Gastrocnemius medialis (tissue), 4 donors: ENCODE data around the gene SLC25A21. TPM values are rescaled to one million over a fixed set of nuclear protein-coding genes. Genes with fewer than 3 reads are reported as not detected.

Experiments used
- ATAC-seq, 2 donors: fragments of 150-250 bp; one replicate each; pipeline ENCODE4 v1.9.1; 2016
- DNase-seq, 2 donors: peaks; one replicate each; pipeline ENCODE4 v3.0.0-alpha.2; 2019
- H3K27ac ChIP-seq, 4 donors: fragments of 200-600 bp; sonication (generic); 1 replicate in 1 of 4; 2 replicates in 3 of 4; pipeline ENCODE4 v1.5.1; 2016 to 2018; ENCODE audit warnings: mild to moderate bottlenecking in 2 of 4, moderate library complexity in 1 of 4
- H3K27me3 ChIP-seq, 3 donors: fragments of 200-600 bp; sonication (generic) in 2 of 3; 1 replicate in 1 of 3; 2 replicates in 2 of 3; pipeline versions ENCODE4 v1.5.1 to v1.6.0; 2016 to 2019; ENCODE audit warnings: mild to moderate bottlenecking in 1 of 3, moderate library complexity in 1 of 3
- H3K36me3 ChIP-seq, 2 donors: fragments of 200-600 bp; sonication (generic) in 1 of 2; one replicate each; pipeline ENCODE4 v1.5.1; 2017 to 2018
- H3K4me1 ChIP-seq, 2 donors: fragments of 200-600 bp; sonication (generic) in 1 of 2; one replicate each; pipeline ENCODE4 v1.5.1; 2016 to 2017; ENCODE audit warnings: mild to moderate bottlenecking in 2 of 2
- H3K4me3 ChIP-seq, 4 donors: fragments of 200-600 bp; sonication (generic) in 3 of 4; 1 replicate in 1 of 4; 2 replicates in 3 of 4; pipeline ENCODE4 v1.5.1; 2016 to 2019; ENCODE audit warnings: mild to moderate bottlenecking in 2 of 4
- H3K9me3 ChIP-seq, 3 donors: fragments of 200-600 bp; sonication (generic) in 2 of 3; 1 replicate in 1 of 3; 2 replicates in 2 of 3; pipeline ENCODE4 v1.5.1; 2016 to 2019
- CTCF ChIP-seq, 5 experiments: fragments of 450-650 bp in 3 of 5; fragments of 200-600 bp in 2 of 5; sonication (generic) in 2 of 5; IDR thresholded peaks in 4 of 5; conservative IDR thresholded peaks in 1 of 5; 1 replicate in 4 of 5; 2 replicates in 1 of 5; pipeline ENCODE4 v1.5.1; 2016 to 2019; ENCODE audit warnings: antibody characterized with exemption in 5 of 5, mild to moderate bottlenecking in 3 of 5, moderate library complexity in 3 of 5
- POLR2A ChIP-seq, 2 donors: fragments of 450-650 bp; IDR thresholded peaks; one replicate each; pipeline ENCODE4 v1.6.1; 2017; ENCODE audit warnings: antibody characterized with exemption in 2 of 2, mild to moderate bottlenecking in 2 of 2, moderate library complexity in 2 of 2
- in situ Hi-C, 4 donors: fragments of 200-750 bp; cut with MboI; loops; one replicate each; pipeline versions ENCODE4 v1.15.0 to v1.8.0; 2017; ENCODE audit warnings: low sequenced_read_pairs in 4 of 4
- intact Hi-C: fragments of 100-400 bp; cut with DNase I; formaldehyde crosslinking; loops from one replicate; pipeline ENCODE4 v1.15.1; 2023; ENCODE audit warnings: low total_unique reads
- total RNA-seq, 4 donors: library from RNA; depleted of rRNA; stranded (reverse); fragments of >200 nt; gene quantifications; one replicate each; pipeline versions ENCODE4 v1.1.0 to v1.2.3, GENCODE V29; 2016

The SLC25A21 gene
- total RNA-seq, 4 donors from 2014 or later = 1.9 TPM; not detected in 3

- DNase-seq = no peak
- no peak overlapping the region for H3K27ac ChIP-seq
- no peaks in the 10 kb centered on the region for H3K36me3 ChIP-seq
- in situ Hi-C loops = loop anchor here in 2 of 4 donors (25.0 kb wide), 3 partner anchors 286 to 386 kb away; partner anchors contain the start of gene PAX9 (in 1 of the 2)
- intact Hi-C loops = no loop called here
- H3K27me3 ChIP-seq = no peaks in the 10 kb centered on the region
- H3K4me3 ChIP-seq = no peak overlapping the region
- no peak for TF ChIP-seq CTCF (IDR thresholded peaks at IDR 0.05 in 4 of 5, conservative IDR thresholded peaks at IDR 0.05 in 1 of 5)
- TF ChIP-seq POLR2A (IDR thresholded peaks at IDR 0.05) = no peak
- no peaks in the 10 kb centered on the region for H3K9me3 ChIP-seq
- H3K4me1 ChIP-seq = peaks cover 6 to 13% of the 10 kb centered on the region in 2 donors
- no peak for ATAC-seq
These were observed 224.1 kb downstream of the SLC25A21 start for GRCh38 chr14:36948157-36948859.

DNA sequence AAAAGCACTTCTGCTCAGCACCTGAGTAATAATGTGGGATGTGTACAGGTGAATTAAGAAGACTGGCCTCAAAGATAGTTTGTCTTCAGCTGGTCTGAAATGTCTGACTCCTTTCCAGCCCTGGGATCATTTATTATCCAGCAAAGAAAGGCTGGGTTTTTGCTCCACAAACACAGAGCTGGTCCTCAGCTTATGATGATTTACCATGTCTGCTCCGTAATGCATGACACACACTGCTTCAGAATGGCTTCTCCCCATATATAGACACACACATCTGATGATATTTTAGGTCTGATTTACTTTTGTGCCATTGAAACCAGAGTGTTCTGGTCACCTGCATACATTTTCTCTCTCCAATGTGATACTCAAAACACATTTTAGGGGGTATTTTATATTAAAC lies 225.0 kb downstream of the SLC25A21 start:
- in situ Hi-C loops = loop anchor here in 2 of 4 donors (25.0 kb wide), 3 partner anchors 285 to 385 kb away; partner anchors contain the start of gene PAX9 (in 1 of the 2)
- Histone ChIP-seq H3K27ac (no peak overlapping the region), H3K4me1 (peaks cover 0 to 4% of the 10 kb centered on the region in 2 donors), H3K27me3 (no peaks in the 10 kb centered on the region), H3K4me3 (no peak overlapping the region), H3K9me3 (no peaks in the 10 kb centered on the region), H3K36me3 (no peaks in the 10 kb centered on the region)
- no peak for TF ChIP-seq CTCF (IDR thresholded peaks at IDR 0.05 in 4 of 5, conservative IDR thresholded peaks at IDR 0.05 in 1 of 5)
- no peak for TF ChIP-seq POLR2A (IDR thresholded peaks at IDR 0.05)
- no peak for ATAC-seq
- intact Hi-C loops = no loop called here
- DNase-seq = no peak

- no peaks in the 10 kb centered on the region for H3K9me3 ChIP-seq
- no peaks in the 10 kb centered on the region for H3K36me3 ChIP-seq
- H3K27me3 ChIP-seq = no peaks in the 10 kb centered on the region
- no peaks in the 10 kb centered on the region for H3K4me1 ChIP-seq
- intact Hi-C loops = no loop called here
- in situ Hi-C loops = loop anchor here in 2 of 4 donors (25.0 kb wide), 3 partner anchors 285 to 385 kb away; partner anchors contain the start of gene PAX9 (in 1 of the 2)
- TF ChIP-seq POLR2A (IDR thresholded peaks at IDR 0.05) (no peak), CTCF (IDR thresholded peaks at IDR 0.05 in 4 of 5, conservative IDR thresholded peaks at IDR 0.05 in 1 of 5) (no peak)
- H3K27ac ChIP-seq = no peak overlapping the region
- ATAC-seq = no peak
- DNase-seq = no peak
- no peak overlapping the region for H3K4me3 ChIP-seq
These were observed 225.5 kb downstream of the SLC25A21 start for GRCh38 chr14:36946872-36947271.

GRCh38 chr14:36944307-36945010 lies 227.9 kb downstream of the SLC25A21 start:
- no peaks in the 10 kb centered on the region for H3K27me3 ChIP-seq
- no peaks in the 10 kb centered on the region for H3K9me3 ChIP-seq
- H3K27ac ChIP-seq = no peak overlapping the region
- no peak for TF ChIP-seq POLR2A (IDR thresholded peaks at IDR 0.05)
- TF ChIP-seq CTCF (IDR thresholded peaks at IDR 0.05 in 4 of 5, conservative IDR thresholded peaks at IDR 0.05 in 1 of 5) = no peak
- no peak for DNase-seq
- H3K4me1 ChIP-seq = no peaks in the 10 kb centered on the region
- H3K4me3 ChIP-seq = no peak overlapping the region
- no peaks in the 10 kb centered on the region for H3K36me3 ChIP-seq
- in situ Hi-C loops = loop anchor here in 2 of 4 donors (25.0 kb wide), 3 partner anchors 282 to 382 kb away; partner anchors contain the start of gene PAX9 (in 1 of the 2)
- ATAC-seq = no peak
- intact Hi-C loops = loop anchor here (5.0 kb wide), 1 partner anchor 297 kb away; no protein-coding TSS in a partner anchor
